Body of pancreas (tissue), 4 donors: ENCODE measurements around the gene EGR4. TPM values are rescaled to one million over a fixed set of nuclear protein-coding genes. Genes with fewer than 3 reads are reported as not detected.
"Not testable (repeated sequence)": the region's sequence is repeated elsewhere in the genome, so short reads cannot be mapped to it uniquely, and the experiment has no call there.

Experiments
- ATAC-seq: fragments of 150-250 bp; one replicate; pipeline ENCODE4 v1.9.1; 2016
- DNase-seq, 4 donors: peaks; one replicate each; pipeline ENCODE4 v3.0.0-alpha.2; 2019
- H3K27ac ChIP-seq, 4 donors: fragments of 200-600 bp; sonication (generic); 1 replicate in 3 of 4; 2 replicates in 1 of 4; pipeline versions ENCODE4 v1.5.1 to v1.6.1; 2016 to 2019; ENCODE audit warnings: mild to moderate bottlenecking in 1 of 4, mixed read lengths in 1 of 4, moderate library complexity in 1 of 4
- H3K27me3 ChIP-seq, 2 donors: fragments of 200-600 bp; sonication (generic); one replicate each; pipeline ENCODE4 v1.6.0; 2016; ENCODE audit warnings: mild to moderate bottlenecking in 1 of 2
- H3K36me3 ChIP-seq, 2 donors: fragments of 200-600 bp; sonication (generic); replicated peaks in 1 of 2; 2 replicates each; pipeline ENCODE4 v1.5.1; 2016; ENCODE audit warnings: low read depth in 2 of 2; ENCODE audit not compliant: insufficient read depth in 1 of 2
- H3K4me1 ChIP-seq: fragments of 200-600 bp; sonication (generic); one replicate; pipeline ENCODE4 v1.6.0; 2016
- H3K4me3 ChIP-seq, 2 donors: fragments of 200-600 bp; sonication (generic); 1 replicate in 1 of 2; 2 replicates in 1 of 2; pipeline ENCODE4 v1.5.1; 2016 to 2019
- H3K9me3 ChIP-seq, 3 donors: fragments of 200-600 bp; sonication (generic); 1 replicate in 2 of 3; 2 replicates in 1 of 3; pipeline ENCODE4 v1.5.1; 2016
- CTCF ChIP-seq, 7 experiments: fragments of 450-650 bp in 4 of 7; fragments of 200-600 bp in 3 of 7; sonication (generic) in 3 of 7; IDR thresholded peaks; one replicate each; pipeline ENCODE4 v1.5.1; 2016 to 2019; ENCODE audit warnings: antibody characterized with exemption in 7 of 7
- POLR2A ChIP-seq, 3 donors: fragments of 450-650 bp; IDR thresholded peaks; one replicate each; pipeline ENCODE4 v1.6.1; 2016; ENCODE audit warnings: antibody characterized with exemption in 3 of 3, mild to moderate bottlenecking in 2 of 3
- WGBS, 2 donors: methylation state at CpG; one replicate each; pipeline ENCODE4 v1.1.5; 2017; 5-methylcytosine and 5-hydroxymethylcytosine counted together
- intact Hi-C: fragments of 100-400 bp; cut with DNase I; formaldehyde crosslinking; loops from one replicate; pipeline ENCODE4 v1.15.1; 2023
- total RNA-seq, 2 donors: library from RNA; depleted of rRNA; stranded (reverse); fragments of >200 nt; gene quantifications; one replicate each; pipeline ENCODE4 v1.1.0, GENCODE V29; 2016

Gene EGR4
- total RNA-seq, 2 donors from 2014 or later: not detected

DNA sequence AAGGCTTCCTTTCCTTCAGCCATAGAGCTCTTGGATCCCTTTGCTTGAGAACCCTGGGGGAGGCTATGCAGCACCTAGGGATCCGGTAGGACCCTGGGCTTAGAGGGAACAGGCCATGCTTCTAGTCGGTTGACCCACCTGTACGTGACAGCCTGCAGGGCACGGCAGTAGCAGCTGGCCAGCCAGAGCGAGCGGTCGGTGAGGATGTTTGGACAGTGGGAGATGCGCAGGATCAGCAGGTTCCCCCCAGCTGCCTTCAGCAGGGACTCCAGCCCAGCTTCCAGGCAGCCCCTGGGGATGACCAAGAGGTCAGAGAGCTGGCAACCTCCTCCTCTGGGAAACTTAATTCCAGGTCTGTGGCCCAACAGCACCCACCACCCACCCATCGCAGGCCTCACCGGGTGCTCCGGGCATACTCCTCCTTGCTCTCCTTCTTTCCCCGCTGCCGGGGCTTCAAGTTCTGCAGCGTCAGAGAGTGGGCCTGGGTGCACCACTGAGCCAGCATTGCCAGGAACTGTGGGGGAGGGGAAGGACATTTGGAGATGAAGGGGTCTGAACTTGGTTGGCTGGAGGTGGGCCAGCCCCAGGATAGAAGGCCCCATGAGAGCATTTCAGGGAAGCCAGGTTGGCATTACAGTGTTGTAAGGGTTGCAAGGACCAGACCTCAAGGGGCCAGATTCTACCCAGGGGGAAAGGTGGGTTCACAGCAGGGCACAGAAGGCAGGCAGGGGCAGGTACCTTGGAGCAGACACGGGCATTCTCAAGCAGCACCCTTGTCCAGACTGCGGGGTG lies 29.6 kb downstream of the EGR4 start:
- no peak overlapping the region for H3K27ac ChIP-seq
- intact Hi-C loops: no loop called here
- WGBS, 2 donors: 81 to 88% methylated on average over 13 to 16 of the region's 16 CpGs
- peaks cover 0 to 3% of the 10 kb centered on the region in 2 donors for H3K27me3 ChIP-seq
- no peak for DNase-seq
- TF ChIP-seq POLR2A (IDR thresholded peaks at IDR 0.05): no peak
- H3K4me1 ChIP-seq: peaks cover 5% of the 10 kb centered on the region
- H3K4me3 ChIP-seq: no peak overlapping the region
- H3K36me3 ChIP-seq: no peaks in the 10 kb centered on the region
- no peak for ATAC-seq
- H3K9me3 ChIP-seq: peaks cover 0 to 3% (median 0%) of the 10 kb centered on the region in 3 donors

GRCh38 chr2:73262691-73263429 lies 30.5 kb downstream of the EGR4 start:
- ATAC-seq, intact Hi-C loops: not testable (repeated sequence)
- 89 to 91% methylated on average over 17 to 18 of the region's 18 CpGs for WGBS, 2 donors

GRCh38 chr2:73262108-73262651 lies 31.2 kb downstream of the EGR4 start:
- no peaks in the 10 kb centered on the region for H3K27me3 ChIP-seq
- 87 to 93% methylated on average over 4 of the region's 4 CpGs for WGBS, 2 donors
- no peak overlapping the region for H3K4me3 ChIP-seq
- intact Hi-C loops: no loop called here
- H3K27ac ChIP-seq: no peak overlapping the region
- H3K9me3 ChIP-seq: no peaks in the 10 kb centered on the region
- H3K4me1 ChIP-seq: no peaks in the 10 kb centered on the region
- ATAC-seq (no peak), DNase-seq (no peak)
- H3K36me3 ChIP-seq: no peaks in the 10 kb centered on the region
- TF ChIP-seq POLR2A (IDR thresholded peaks at IDR 0.05) (no peak), CTCF (IDR thresholded peaks at IDR 0.05) (no peak)

More at GRCh38 chr2:73262691-73263429, 30.5 kb downstream of the EGR4 start:
- H3K27me3 ChIP-seq, DNase-seq, H3K36me3 ChIP-seq, H3K9me3 ChIP-seq, H3K27ac ChIP-seq, H3K4me3 ChIP-seq, H3K4me1 ChIP-seq: not testable (repeated sequence)

GRCh38 chr2:73260338-73260984 lies 32.9 kb downstream of the EGR4 start:
- ATAC-seq (peak; percentile 71), DNase-seq (peak; percentile 55 to 67 (median 60))
- intact Hi-C loops: no loop called here

More at GRCh38 chr2:73260338-73260984, 32.9 kb downstream of the EGR4 start:
- 27 to 34% methylated on average over 4 to 16 of the region's 17 CpGs for WGBS, 2 donors
- Histone ChIP-seq H3K4me3 (no peak overlapping the region), H3K4me1 (no peaks in the 10 kb centered on the region), H3K27me3 (no peaks in the 10 kb centered on the region), H3K9me3 (no peaks in the 10 kb centered on the region), H3K36me3 (no peaks in the 10 kb centered on the region), H3K27ac (no peak overlapping the region)
- TF ChIP-seq CTCF (IDR thresholded peaks at IDR 0.05): peak in 6 of 7 experiments; percentile 22 to 59 (median 47)
- TF ChIP-seq POLR2A (IDR thresholded peaks at IDR 0.05): no peak
